ENCODE data around the gene HHAT. TPM values are rescaled to one million over a fixed set of nuclear protein-coding genes. Genes with fewer than 3 reads are reported as not detected.

HHAT gene
- polyA plus RNA-seq, 4 donors: 0.27 to 4.0 (median 1.4) TPM

DNA sequence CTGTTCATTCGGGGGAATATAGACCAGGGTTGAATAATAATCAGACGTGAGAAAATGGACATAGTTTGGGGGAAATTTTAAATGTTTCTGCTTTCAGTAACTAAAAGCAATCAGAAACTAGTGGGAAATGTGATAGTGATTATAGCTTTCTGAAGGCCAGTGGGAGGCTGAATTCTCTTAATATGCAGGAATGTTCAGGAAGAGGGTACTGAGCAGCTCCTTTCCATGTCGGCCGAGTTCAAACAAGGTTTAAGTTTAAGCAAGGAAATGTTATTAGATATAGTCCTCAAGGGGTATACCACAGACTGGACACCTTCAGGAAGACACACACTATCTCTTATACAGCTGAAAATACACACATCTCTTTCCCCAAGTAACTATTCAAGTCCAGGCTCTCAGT, 105.5 kb downstream of the HHAT start:
- Histone ChIP-seq H3K9me3 (ENCODE audit: control insufficient read depth in 2 of 2, insufficient read depth in 1 of 2, low read depth in 1 of 2, low read length in 1 of 2) (no peaks in the 10 kb centered on the region), H3K36me3 (ENCODE audit: control insufficient read depth in 3 of 3, insufficient read depth in 2 of 3, low read depth in 1 of 3, low read length in 3 of 3) (no peaks in the 10 kb centered on the region), H3K4me1 (ENCODE audit: control insufficient read depth in 3 of 3, insufficient read depth in 2 of 3, low read depth in 1 of 3, low read length in 2 of 3) (no peaks in the 10 kb centered on the region), H3K4me3 (ENCODE audit: low read depth in 1 of 3, low read length in 3 of 3) (no peak overlapping the region), H3K27ac (ENCODE audit: low read depth in 1 of 3, low read length in 2 of 3) (no peak overlapping the region), H3K27me3 (ENCODE audit: control insufficient read depth in 3 of 3, insufficient read depth in 3 of 3, low read length in 3 of 3) (no peaks in the 10 kb centered on the region)
- 78 to 89% (median 86%) methylated on average over 4 of the region's 4 CpGs for WGBS, 3 donors
- FAIRE-seq (no peak), DNase-seq (no peak)

DNA sequence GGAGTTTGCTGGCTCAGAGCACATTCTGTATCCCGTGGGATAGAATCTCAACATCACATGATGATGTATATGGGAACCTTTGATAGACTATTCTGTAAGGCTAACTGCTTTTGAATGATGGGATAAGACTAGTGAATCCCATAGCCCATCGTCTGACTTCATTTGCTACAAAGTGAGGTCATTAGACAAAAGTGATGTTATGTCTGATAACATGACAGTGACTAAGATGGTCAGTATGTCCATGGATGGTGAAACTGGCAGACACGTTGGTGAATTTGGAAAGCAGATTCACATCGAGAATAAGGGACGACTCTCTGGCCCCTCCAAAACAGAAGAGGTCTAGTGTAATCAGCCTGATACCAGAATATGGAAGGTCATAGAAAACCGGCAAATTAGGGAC, 108.4 kb downstream of the HHAT start:
- no peak for FAIRE-seq
- 94 to 95% (median 94%) methylated on average over 6 of the region's 6 CpGs for WGBS, 3 donors

DNA sequence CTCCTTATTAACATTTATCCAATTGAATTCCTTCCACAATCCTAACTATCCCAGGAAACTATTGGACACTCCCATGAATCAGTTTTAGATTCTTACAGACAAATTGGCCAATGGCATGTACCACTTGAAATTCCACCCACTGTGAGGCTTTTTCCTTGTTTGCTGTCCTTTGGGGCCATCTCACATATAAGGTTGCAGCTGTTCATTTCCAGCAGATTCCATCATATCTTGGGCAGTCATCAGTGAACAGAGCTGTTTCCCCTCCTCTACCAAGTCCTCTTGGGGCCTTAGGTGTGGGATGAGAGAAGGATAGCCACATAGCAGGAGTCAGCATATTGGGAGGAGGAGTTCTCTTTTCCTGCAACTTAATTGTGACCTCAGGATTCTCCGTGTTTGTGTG, 109.1 kb downstream of the HHAT start:
- H3K4me3 ChIP-seq (ENCODE audit: low read depth in 1 of 3, low read length in 3 of 3): no peak overlapping the region
- H3K4me1 ChIP-seq (ENCODE audit: control insufficient read depth in 3 of 3, insufficient read depth in 2 of 3, low read depth in 1 of 3, low read length in 2 of 3): no peaks in the 10 kb centered on the region
- no peak for FAIRE-seq
- no peaks in the 10 kb centered on the region for H3K27me3 ChIP-seq (ENCODE audit: control insufficient read depth in 3 of 3, insufficient read depth in 3 of 3, low read length in 3 of 3)
- WGBS, 3 donors: 90 to 100% (median 100%) methylated on average over 1 of the region's 1 CpG
- no peak for DNase-seq
- no peak overlapping the region for H3K27ac ChIP-seq (ENCODE audit: low read depth in 1 of 3, low read length in 2 of 3)
- no peaks in the 10 kb centered on the region for H3K9me3 ChIP-seq (ENCODE audit: control insufficient read depth in 2 of 2, insufficient read depth in 1 of 2, low read depth in 1 of 2, low read length in 1 of 2)
- no peaks in the 10 kb centered on the region for H3K36me3 ChIP-seq (ENCODE audit: control insufficient read depth in 3 of 3, insufficient read depth in 2 of 3, low read depth in 1 of 3, low read length in 3 of 3)

More for the DNA sequence above, 108.4 kb downstream of the HHAT start:
- Histone ChIP-seq H3K4me1 (ENCODE audit: control insufficient read depth in 3 of 3, insufficient read depth in 2 of 3, low read depth in 1 of 3, low read length in 2 of 3) (no peaks in the 10 kb centered on the region), H3K4me3 (ENCODE audit: low read depth in 1 of 3, low read length in 3 of 3) (no peak overlapping the region), H3K9me3 (ENCODE audit: control insufficient read depth in 2 of 2, insufficient read depth in 1 of 2, low read depth in 1 of 2, low read length in 1 of 2) (no peaks in the 10 kb centered on the region), H3K36me3 (ENCODE audit: control insufficient read depth in 3 of 3, insufficient read depth in 2 of 3, low read depth in 1 of 3, low read length in 3 of 3) (no peaks in the 10 kb centered on the region), H3K27me3 (ENCODE audit: control insufficient read depth in 3 of 3, insufficient read depth in 3 of 3, low read length in 3 of 3) (no peaks in the 10 kb centered on the region), H3K27ac (ENCODE audit: low read depth in 1 of 3, low read length in 2 of 3) (no peak overlapping the region)
- no peak for DNase-seq

DNA sequence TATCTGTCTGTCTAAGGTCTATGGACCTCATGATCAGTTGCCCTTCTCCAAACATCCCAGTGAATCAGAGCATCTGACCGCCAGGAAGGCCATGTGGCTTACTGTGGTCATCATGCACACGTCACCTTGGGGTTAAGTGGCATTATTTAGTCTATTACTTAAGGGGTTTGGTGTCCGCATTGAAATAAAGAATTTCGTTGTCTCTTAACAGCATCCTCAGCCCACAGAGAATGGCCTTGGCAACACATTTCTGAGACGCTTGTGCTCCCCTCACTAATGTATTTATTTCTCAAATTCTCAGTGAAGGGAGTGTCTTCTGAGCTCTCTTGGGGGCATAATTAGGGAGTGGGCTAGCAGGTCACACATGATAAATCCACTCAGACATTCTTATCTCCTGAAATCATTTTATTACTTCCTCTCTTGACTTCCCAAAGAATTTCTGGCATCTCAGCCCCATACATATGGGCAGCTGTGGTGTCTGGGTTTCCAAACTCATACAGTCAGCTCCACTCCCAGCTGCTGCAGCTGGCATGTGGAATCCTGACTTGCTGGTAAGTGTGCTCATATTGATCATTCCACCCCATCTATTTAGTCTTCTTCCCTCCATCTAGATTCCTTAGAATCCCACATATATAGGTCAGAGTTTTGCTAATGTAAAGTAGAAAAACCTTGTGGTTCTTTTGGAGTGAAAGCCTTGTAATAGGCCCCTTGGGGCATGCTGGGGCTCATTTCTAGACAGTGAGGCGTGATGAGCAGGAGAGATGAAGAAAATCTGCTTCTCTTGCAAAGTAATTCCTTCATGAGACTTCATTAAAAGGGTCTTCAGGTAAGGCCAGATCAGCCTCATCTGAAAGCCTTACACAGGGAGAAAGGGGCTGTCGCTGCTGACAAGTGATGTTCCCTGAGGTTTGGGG, 110.5 kb downstream of the HHAT start:
- no peak overlapping the region for H3K27ac ChIP-seq (ENCODE audit: low read depth in 1 of 3, low read length in 2 of 3)
- no peak for FAIRE-seq
- DNase-seq: no peak
- no peaks in the 10 kb centered on the region for H3K27me3 ChIP-seq (ENCODE audit: control insufficient read depth in 3 of 3, insufficient read depth in 3 of 3, low read length in 3 of 3)
- no peaks in the 10 kb centered on the region for H3K36me3 ChIP-seq (ENCODE audit: control insufficient read depth in 3 of 3, insufficient read depth in 2 of 3, low read depth in 1 of 3, low read length in 3 of 3)
- no peak overlapping the region for H3K4me3 ChIP-seq (ENCODE audit: low read depth in 1 of 3, low read length in 3 of 3)
- H3K4me1 ChIP-seq (ENCODE audit: control insufficient read depth in 3 of 3, insufficient read depth in 2 of 3, low read depth in 1 of 3, low read length in 2 of 3): no peaks in the 10 kb centered on the region
- no peaks in the 10 kb centered on the region for H3K9me3 ChIP-seq (ENCODE audit: control insufficient read depth in 2 of 2, insufficient read depth in 1 of 2, low read depth in 1 of 2, low read length in 1 of 2)
- WGBS, 3 donors: 66 to 81% (median 81%) methylated on average over 7 of the region's 7 CpGs

DNA sequence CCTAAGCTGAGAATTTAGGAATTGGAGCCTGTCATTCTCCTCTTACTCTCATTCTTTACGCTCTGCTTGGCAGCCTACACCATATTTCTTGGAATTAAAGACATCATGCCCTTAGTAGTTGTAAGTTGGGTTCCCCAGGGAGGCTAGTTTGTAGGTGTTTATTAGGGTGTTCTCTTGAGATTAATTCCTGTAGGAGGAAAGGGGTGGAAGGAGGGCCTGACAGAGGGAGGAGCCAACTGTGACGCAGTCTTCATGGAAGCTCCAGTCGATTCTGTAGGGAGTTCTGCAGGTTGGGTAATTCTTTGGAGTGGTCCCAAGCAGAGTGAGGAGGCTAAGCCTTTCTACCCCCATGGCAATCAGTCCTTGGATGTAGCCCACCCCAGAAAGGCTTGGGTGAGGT, 111.4 kb downstream of the HHAT start:
- H3K27me3 ChIP-seq (ENCODE audit: control insufficient read depth in 3 of 3, insufficient read depth in 3 of 3, low read length in 3 of 3): no peaks in the 10 kb centered on the region
- H3K9me3 ChIP-seq (ENCODE audit: control insufficient read depth in 2 of 2, insufficient read depth in 1 of 2, low read depth in 1 of 2, low read length in 1 of 2): no peaks in the 10 kb centered on the region
- DNase-seq: no peak
- no peaks in the 10 kb centered on the region for H3K4me1 ChIP-seq (ENCODE audit: control insufficient read depth in 3 of 3, insufficient read depth in 2 of 3, low read depth in 1 of 3, low read length in 2 of 3)
- no peak for FAIRE-seq
- H3K36me3 ChIP-seq (ENCODE audit: control insufficient read depth in 3 of 3, insufficient read depth in 2 of 3, low read depth in 1 of 3, low read length in 3 of 3): no peaks in the 10 kb centered on the region
- no peak overlapping the region for H3K4me3 ChIP-seq (ENCODE audit: low read depth in 1 of 3, low read length in 3 of 3)
- H3K27ac ChIP-seq (ENCODE audit: low read depth in 1 of 3, low read length in 2 of 3): no peak overlapping the region
- 86 to 99% (median 92%) methylated on average over 3 of the region's 3 CpGs for WGBS, 3 donors

DNA sequence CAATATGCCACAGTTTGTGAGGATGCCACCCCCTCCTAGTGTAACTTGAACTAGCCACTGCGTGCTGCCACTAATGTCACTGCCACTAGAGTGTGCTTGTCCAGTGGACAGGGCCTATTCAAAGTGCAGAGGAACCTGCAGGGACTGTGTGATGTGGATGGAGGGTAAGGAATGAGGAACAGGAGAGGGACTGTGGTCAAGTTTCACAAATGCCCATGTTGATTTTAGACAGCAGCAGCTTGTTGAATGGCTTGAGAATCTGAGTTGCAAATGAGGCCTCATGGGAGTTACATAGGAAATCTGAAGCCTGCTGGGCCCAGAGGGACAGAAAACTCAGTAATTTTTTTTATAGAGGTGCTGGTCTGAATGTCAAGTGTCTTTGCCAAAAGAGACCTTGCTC, 112.3 kb downstream of the HHAT start:
- FAIRE-seq: no peak
- Histone ChIP-seq H3K9me3 (ENCODE audit: control insufficient read depth in 2 of 2, insufficient read depth in 1 of 2, low read depth in 1 of 2, low read length in 1 of 2) (no peaks in the 10 kb centered on the region), H3K4me3 (ENCODE audit: low read depth in 1 of 3, low read length in 3 of 3) (no peak overlapping the region), H3K27me3 (ENCODE audit: control insufficient read depth in 3 of 3, insufficient read depth in 3 of 3, low read length in 3 of 3) (no peaks in the 10 kb centered on the region), H3K27ac (ENCODE audit: low read depth in 1 of 3, low read length in 2 of 3) (no peak overlapping the region), H3K36me3 (ENCODE audit: control insufficient read depth in 3 of 3, insufficient read depth in 2 of 3, low read depth in 1 of 3, low read length in 3 of 3) (no peaks in the 10 kb centered on the region), H3K4me1 (ENCODE audit: control insufficient read depth in 3 of 3, insufficient read depth in 2 of 3, low read depth in 1 of 3, low read length in 2 of 3) (no peaks in the 10 kb centered on the region)
- no peak for DNase-seq
- WGBS, 3 donors: 93 to 100% (median 100%) methylated on average over 1 of the region's 1 CpG

DNA sequence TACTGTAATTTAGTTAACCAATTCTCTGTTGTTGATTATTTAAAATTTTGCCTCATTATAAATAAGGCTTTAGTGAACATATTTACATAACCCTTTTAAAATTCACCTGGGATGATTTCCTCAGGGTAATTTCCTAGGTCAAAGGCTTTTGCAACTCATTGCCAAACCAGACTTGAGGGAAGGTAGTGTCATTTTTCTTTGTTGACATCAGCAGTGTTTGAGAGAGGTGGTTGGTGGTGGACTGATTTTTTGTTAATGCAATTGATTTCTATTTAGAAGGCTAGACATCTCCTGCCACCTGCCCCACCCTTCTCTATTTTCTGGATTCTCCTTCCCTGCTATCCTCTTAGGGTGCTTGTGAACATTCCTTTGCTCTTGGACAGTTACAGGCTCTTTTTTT, 116.8 kb downstream of the HHAT start:
- Histone ChIP-seq H3K9me3 (ENCODE audit: control insufficient read depth in 2 of 2, insufficient read depth in 1 of 2, low read depth in 1 of 2, low read length in 1 of 2) (no peaks in the 10 kb centered on the region), H3K4me1 (ENCODE audit: control insufficient read depth in 3 of 3, insufficient read depth in 2 of 3, low read depth in 1 of 3, low read length in 2 of 3) (no peaks in the 10 kb centered on the region), H3K27ac (ENCODE audit: low read depth in 1 of 3, low read length in 2 of 3) (no peak overlapping the region), H3K36me3 (ENCODE audit: control insufficient read depth in 3 of 3, insufficient read depth in 2 of 3, low read depth in 1 of 3, low read length in 3 of 3) (no peaks in the 10 kb centered on the region), H3K27me3 (ENCODE audit: control insufficient read depth in 3 of 3, insufficient read depth in 3 of 3, low read length in 3 of 3) (no peaks in the 10 kb centered on the region), H3K4me3 (ENCODE audit: low read depth in 1 of 3, low read length in 3 of 3) (no peak overlapping the region)
- FAIRE-seq: no peak
- DNase-seq: no peak

DNA sequence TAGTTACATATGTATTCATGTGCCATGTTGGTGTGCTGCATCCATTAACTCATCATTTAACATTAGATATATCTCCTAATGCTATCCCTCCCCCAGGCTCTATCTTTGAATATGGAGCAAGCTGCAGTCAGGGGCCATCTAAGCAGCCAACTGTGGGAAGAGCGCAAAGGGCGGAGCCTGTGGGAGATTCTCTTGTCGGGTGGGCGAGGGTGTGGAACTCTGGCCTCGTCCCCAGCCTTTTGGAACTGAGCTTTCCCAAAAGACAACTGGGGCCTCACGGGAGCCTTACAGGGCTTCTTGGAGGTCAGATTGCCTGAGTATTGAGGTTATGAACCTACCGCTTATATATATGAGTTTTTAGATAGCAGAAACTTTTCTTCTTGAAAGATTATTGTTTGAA, 117.2 kb downstream of the HHAT start:
- FAIRE-seq (no peak), DNase-seq (no peak)
- 84 to 92% (median 86%) methylated on average over 7 of the region's 7 CpGs for WGBS, 3 donors
- Histone ChIP-seq H3K36me3 (ENCODE audit: control insufficient read depth in 3 of 3, insufficient read depth in 2 of 3, low read depth in 1 of 3, low read length in 3 of 3) (no peaks in the 10 kb centered on the region), H3K27me3 (ENCODE audit: control insufficient read depth in 3 of 3, insufficient read depth in 3 of 3, low read length in 3 of 3) (no peaks in the 10 kb centered on the region), H3K4me1 (ENCODE audit: control insufficient read depth in 3 of 3, insufficient read depth in 2 of 3, low read depth in 1 of 3, low read length in 2 of 3) (no peaks in the 10 kb centered on the region), H3K4me3 (ENCODE audit: low read depth in 1 of 3, low read length in 3 of 3) (no peak overlapping the region), H3K27ac (ENCODE audit: low read depth in 1 of 3, low read length in 2 of 3) (no peak overlapping the region), H3K9me3 (ENCODE audit: control insufficient read depth in 2 of 2, insufficient read depth in 1 of 2, low read depth in 1 of 2, low read length in 1 of 2) (no peaks in the 10 kb centered on the region)

DNA sequence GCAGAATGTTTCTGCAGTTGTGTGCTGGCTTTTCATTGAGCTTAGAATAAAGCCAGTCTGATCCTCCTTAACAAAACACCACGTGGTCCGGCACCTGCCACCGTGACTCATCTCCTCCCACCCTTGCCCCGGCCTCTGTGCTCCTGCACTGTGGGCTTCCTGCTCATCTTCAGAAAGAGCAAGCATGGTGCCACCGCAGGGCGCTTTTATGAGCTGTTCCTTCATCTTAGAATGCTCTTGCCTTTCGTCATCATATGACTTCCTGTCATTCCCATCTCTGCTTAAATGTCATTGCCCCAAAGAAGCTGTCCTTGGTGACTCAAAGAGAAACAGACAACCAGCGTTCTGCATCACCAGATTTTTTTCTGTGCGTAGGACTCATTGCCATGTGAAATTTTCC, 117.8 kb downstream of the HHAT start:
- 41 to 54% (median 50%) methylated on average over 9 of the region's 9 CpGs for WGBS, 3 donors
- Histone ChIP-seq H3K36me3 (ENCODE audit: control insufficient read depth in 3 of 3, insufficient read depth in 2 of 3, low read depth in 1 of 3, low read length in 3 of 3) (no peaks in the 10 kb centered on the region), H3K4me1 (ENCODE audit: control insufficient read depth in 3 of 3, insufficient read depth in 2 of 3, low read depth in 1 of 3, low read length in 2 of 3) (no peaks in the 10 kb centered on the region), H3K9me3 (ENCODE audit: control insufficient read depth in 2 of 2, insufficient read depth in 1 of 2, low read depth in 1 of 2, low read length in 1 of 2) (no peaks in the 10 kb centered on the region), H3K4me3 (ENCODE audit: low read depth in 1 of 3, low read length in 3 of 3) (no peak overlapping the region), H3K27ac (ENCODE audit: low read depth in 1 of 3, low read length in 2 of 3) (no peak overlapping the region), H3K27me3 (ENCODE audit: control insufficient read depth in 3 of 3, insufficient read depth in 3 of 3, low read length in 3 of 3) (no peaks in the 10 kb centered on the region)
- DNase-seq (peak; percentile 1 to 15), FAIRE-seq (no peak)

All from small intestine (tissue), 7 donors.